HepG2 (cell line): Measurements from ENCODE around the gene SIGMAR1. TPM values are rescaled to one million over a fixed set of nuclear protein-coding genes. Genes with fewer than 3 reads are reported as not detected.
A peak's percentile ranks its signal among the peaks of the same experiment; 100 is the strongest.

Experiments used
- ATAC-seq: fragments of 200-7000 bp; cut with Tn5 transposase; 3 replicates; pipeline ENCODE4 v1.9.1; 2020; ENCODE audit warnings: mild to moderate bottlenecking, moderate library complexity
- BruUV-seq: library from RNA; stranded (reverse); fragments of 400-500 nt; replicated peaks from 2 replicates; lab custom pipeline; 2021; lab: Mats Ljungman, UMichigan
- CTCF ChIA-PET: fragments of 300-600 bp; formaldehyde crosslinking; extraction: SDS; loops from one replicate; lab custom pipeline; 2021; ENCODE audit warnings: low total read pairs, inconsistent platforms, low intra/inter-chr PET ratio; lab: Yijun Ruan, JAX
- POLR2A ChIA-PET: fragments of 350-600 bp; sonication (Branson Sonifier 250); formaldehyde crosslinking; loops from one replicate; lab custom pipeline; 2020; ENCODE audit warnings: antibody characterized with exemption, inconsistent platforms; lab: Yijun Ruan, JAX
- DNase-seq: peaks from one replicate; pipeline ENCODE4 v3.0.0-alpha.2; 2015; ENCODE audit warnings: low spot score
- FAIRE-seq: peaks from 3 replicates; lab custom pipeline; 2011; peaks lifted over from hg19 to GRCh38; lab: Jason Lieb, UNC
- H2AFZ ChIP-seq: one replicate; pipeline ENCODE4 v1.6.1; 2011; ENCODE audit warnings: low read length, inconsistent platforms
- H3K27ac ChIP-seq: fragments of 300-600 bp; 3 replicates; pipeline ENCODE4 v1.8.0; 2011; ENCODE audit warnings: mixed run types, mild to moderate bottlenecking, mixed read lengths, low read length, inconsistent platforms; ENCODE audit not compliant: insufficient read depth; ENCODE audit errors: extremely low read length
- H3K27me3 ChIP-seq, 2 experiments: fragments of 200-600 bp in 1 of 2; 2 replicates in 1 of 2; 3 replicates in 1 of 2; pipeline versions ENCODE4 v1.6.0 to v1.8.0; 2011; ENCODE audit warnings: low read length in 2 of 2, mild to moderate bottlenecking in 2 of 2, moderate library complexity in 2 of 2, inconsistent platforms in 1 of 2; ENCODE audit not compliant: insufficient read depth in 2 of 2, control insufficient read depth in 1 of 2
- H3K36me3 ChIP-seq, 2 experiments: fragments of 200-600 bp in 1 of 2; replicated peaks in 1 of 2; 2 replicates in 1 of 2; 3 replicates in 1 of 2; pipeline versions ENCODE4 v1.5.1 to v1.8.0; 2011; ENCODE audit warnings: low read length in 2 of 2, inconsistent platforms in 1 of 2; ENCODE audit not compliant: insufficient read depth in 2 of 2, control insufficient read depth in 1 of 2
- H3K4me1 ChIP-seq: 2 replicates; pipeline ENCODE4 v1.5.1; 2012; ENCODE audit warnings: low read length, inconsistent platforms; ENCODE audit not compliant: insufficient read depth
- H3K4me2 ChIP-seq: 2 replicates; pipeline ENCODE4 v1.6.0; 2011; ENCODE audit warnings: low read depth, low read length, inconsistent platforms
- H3K4me3 ChIP-seq, 3 experiments: fragments of 200-600 bp in 1 of 3; sonication (generic), shearing (Covaris generic) in 1 of 3; replicated peaks in 1 of 3; 2 replicates each; pipeline ENCODE4 v1.5.1; 2011 to 2016; ENCODE audit warnings: low read length in 3 of 3, inconsistent platforms in 2 of 3, low read depth in 2 of 3, mild to moderate bottlenecking in 2 of 3, control low read depth in 1 of 3, mixed read lengths in 1 of 3; ENCODE audit not compliant: insufficient read depth in 1 of 3
- H3K79me2 ChIP-seq: one replicate; pipeline ENCODE4 v1.6.1; 2011; ENCODE audit warnings: low read length, inconsistent platforms; ENCODE audit not compliant: insufficient read depth
- H3K9ac ChIP-seq: 2 replicates; pipeline ENCODE4 v1.6.0; 2011; ENCODE audit warnings: mild to moderate bottlenecking, low read depth, low read length, inconsistent platforms; ENCODE audit not compliant: insufficient read depth
- H3K9me3 ChIP-seq: 2 replicates; pipeline ENCODE4 v1.5.1; 2012; ENCODE audit warnings: mild to moderate bottlenecking, low read length
- H4K20me1 ChIP-seq: 2 replicates; pipeline ENCODE4 v1.6.0; 2011; ENCODE audit warnings: inconsistent platforms, mild to moderate bottlenecking, low read length, moderate library complexity; ENCODE audit not compliant: insufficient read depth
- AGO2 ChIP-seq: fragments of 200-400 bp; formaldehyde crosslinking; optimal IDR thresholded peaks from 2 replicates; pipeline ENCODE3; 2017; ENCODE audit warnings: mild to moderate bottlenecking, low read depth, low read length, moderate library complexity
- AKAP8 ChIP-seq: sonication (generic); formaldehyde crosslinking; IDR thresholded peaks from 2 replicates; pipeline ENCODE4 v1.5.1; 2020; ENCODE audit warnings: mild to moderate bottlenecking, missing genetic modification reagents
- ATF1 ChIP-seq: IDR thresholded peaks from 2 replicates; pipeline ENCODE4 v1.6.1; 2016; ENCODE audit warnings: mild to moderate bottlenecking, control low read depth
- MTA3 ChIP-seq: sonication (generic); formaldehyde crosslinking; IDR thresholded peaks from 2 replicates; pipeline ENCODE4 v1.4.0; 2020; ENCODE audit warnings: missing genetic modification reagents
- RBFOX2 ChIP-seq: fragments of 200-400 bp; formaldehyde crosslinking; IDR thresholded peaks from 2 replicates; pipeline ENCODE4 v1.6.1; 2017; ENCODE audit warnings: low read depth, mild to moderate bottlenecking, low read length
- RFXANK ChIP-seq: IDR thresholded peaks from 2 replicates; pipeline ENCODE4 v1.6.1; 2016
- SNAPC4 ChIP-seq: sonication (generic); formaldehyde crosslinking; IDR thresholded peaks from 2 replicates; pipeline ENCODE4 v1.4.0; 2020; ENCODE audit warnings: mild to moderate bottlenecking, missing genetic modification reagents
- SP140L ChIP-seq: sonication (generic); formaldehyde crosslinking; IDR thresholded peaks from 2 replicates; pipeline ENCODE4 v1.4.0; 2020; ENCODE audit warnings: missing genetic modification reagents, borderline replicate concordance
- SP4 ChIP-seq: sonication (generic); formaldehyde crosslinking; IDR thresholded peaks from 2 replicates; pipeline ENCODE4 v1.8.1; 2023; ENCODE audit warnings: mild to moderate bottlenecking, missing genetic modification reagents
- ZNF512B ChIP-seq: sonication (generic); formaldehyde crosslinking; IDR thresholded peaks from 2 replicates; pipeline ENCODE4 v1.5.1; 2020; ENCODE audit warnings: missing genetic modification reagents, mild to moderate bottlenecking, borderline replicate concordance
- WGBS: methylation state at CpG from one replicate; pipeline ENCODE4 v1.1.6; 2017; ENCODE audit warnings: low lambda C conversion rate; 5-methylcytosine and 5-hydroxymethylcytosine counted together
- in situ Hi-C: cut with HindIII; loops from 2 replicates; pipeline ENCODE4 v1.10.0; 2017; ENCODE audit warnings: low pct_unique_long_range_greater_than_20kb; ENCODE audit not compliant: extremely low pct_ligation_motif_present
- intact Hi-C: fragments of 100-400 bp; cut with micrococcal nuclease; formaldehyde crosslinking; loops from one replicate; pipeline ENCODE4 v1.10.0; 2022; ENCODE audit not compliant: unreplicated experiment
- polyA plus RNA-seq, 8 experiments: library from polyadenylated mRNA; depleted of rRNA in 3 of 8; stranded (reverse) in 7 of 8; unstranded in 1 of 8; fragments of >200 nt; fragmentation: Illumina TruSeq in 4 of 8; extraction: Trizol in 4 of 8; gene quantifications; 2 replicates each; pipeline versions ENCODE4 v1.2.1 to v1.2.3, GENCODE V29; 2011 to 2016; ENCODE audit warnings: low read depth in 4 of 8, missing spikeins in 1 of 8, mixed read lengths in 1 of 8; ENCODE audit not compliant: insufficient read depth in 1 of 8
- total RNA-seq, 5 experiments: library from RNA; depleted of rRNA; stranded (reverse); fragments of >200 nt; fragmentation: Illumina TruSeq; extraction: Trizol; gene quantifications; 2 replicates each; pipeline ENCODE4 v1.2.3, GENCODE V29; 2016; ENCODE audit warnings: low read depth in 1 of 5

SIGMAR1 gene
- total and polyA plus RNA-seq, 2 of the 13 experiments (the other 11 are each of a cell fraction or from before 2014, with no cell fraction given), result 38.9 to 60.8 TPM

- no peaks in the 10 kb centered on the region for H4K20me1 ChIP-seq
- H3K4me3 ChIP-seq, result no peak overlapping the region; a peak in 1 of 6 replicates
- peaks cover 50% of the 10 kb centered on the region for H3K4me1 ChIP-seq
- TF ChIP-seq SNAPC4 (CRISPR knock-in tag) (no peak), ATF1 (CRISPR knock-in tag) (no peak), AGO2 (peak; percentile 21), AKAP8 (CRISPR knock-in tag) (no peak), SP4 (CRISPR knock-in tag) (no peak), ZNF512B (no peak), MTA3 (CRISPR knock-in tag) (no peak), RFXANK (no peak), SP140L (CRISPR knock-in tag) (no peak), RBFOX2 (0 out of 2 replicates have a peak, but pooled peaks have one; percentile 16)
- WGBS, result 96% methylated on average over 11 of the region's 14 CpGs
- ChIA-PET CTCF (no interaction called here), POLR2A (interaction anchor here (1.9 to 6.9 kb wide), 2 partner anchors 10 to 16 kb away, joined by 9 to 100 read pairs; partner anchors contain the start of genes DCTN3 and GALT)
- peaks cover 14% of the 10 kb centered on the region for H3K79me2 ChIP-seq
- no peaks in the 10 kb centered on the region for H3K9me3 ChIP-seq
- H3K27ac ChIP-seq, result no peak overlapping the region
- in situ Hi-C loops, result no loop called here
- BruUV-seq, result no TSS peak
- ATAC-seq (no peak), FAIRE-seq (no peak), DNase-seq (no peak)
- no peaks in the 10 kb centered on the region; a peak in 1 of 5 replicates for H3K27me3 ChIP-seq
- H3K9ac ChIP-seq, result no peak overlapping the region
- intact Hi-C loops, result no loop called here
- peaks cover 3 to 4% of the 10 kb centered on the region in 2 experiments; a peak in 3 of 5 replicates for H3K36me3 ChIP-seq
- no peak overlapping the region for H2AFZ ChIP-seq
- H3K4me2 ChIP-seq, result peak overlapping the region; percentile 51; the same call in 1 of the 2 replicates
Measured at GRCh38 chr9:34635556-34635955, 2.0 kb downstream of the SIGMAR1 start.
